ENCODE data around the gene UBA6.

The UBA6 gene

GRCh38 chr4:67576059-67576466, 124.9 kb downstream of the UBA6 start:
- DNase-seq (ENCODE audit: low read depth): no peak

GRCh38 chr4:67575232-67576058, 125.5 kb downstream of the UBA6 start:
- DNase-seq (ENCODE audit: low read depth): no peak

- DNase-seq (ENCODE audit: low read depth): no peak
Observed at GRCh38 chr4:67573193-67573592, 127.8 kb downstream of the UBA6 start.

- no peak for DNase-seq (ENCODE audit: low read depth)
Observed at GRCh38 chr4:67571975-67572374, 129.0 kb downstream of the UBA6 start.

- DNase-seq (ENCODE audit: low read depth): no peak
Observed at GRCh38 chr4:67570537-67570936, 130.4 kb downstream of the UBA6 start.

- no peak for DNase-seq (ENCODE audit: low read depth)
Observed at GRCh38 chr4:67568820-67569219, 132.1 kb downstream of the UBA6 start.

- DNase-seq (ENCODE audit: low read depth): no peak
Observed at GRCh38 chr4:67566335-67566734, 134.6 kb downstream of the UBA6 start.

- DNase-seq (ENCODE audit: low read depth): no peak
Observed at GRCh38 chr4:67565284-67565683, 135.7 kb downstream of the UBA6 start.
